ENCODE measurements around the gene SLC26A1. TPM values are rescaled to one million over a fixed set of nuclear protein-coding genes. Genes with fewer than 3 reads are reported as not detected.

The SLC26A1 gene
- total RNA-seq, 1 experiment from 2014 or later: 1.3 TPM

GRCh38 chr4:966266-967112 lies 26.7 kb downstream of the SLC26A1 start:
- BruUV-seq (replicated peaks): no TSS peak
- H3K4me3 ChIP-seq: no peak overlapping the region
- CTCF ChIA-PET: interaction anchor here (0.6 kb wide), 1 partner anchor 10 kb away, joined by 17 read pairs; no protein-coding TSS in a partner anchor

GRCh38 chr4:965766-966134 lies 27.5 kb downstream of the SLC26A1 start:
- Histone ChIP-seq H3K79me2 (ENCODE audit: low read depth) (no peaks in the 10 kb centered on the region), H3K36me3 (ENCODE audit: low read depth) (no peaks in the 10 kb centered on the region), H2AFZ (no peak overlapping the region), H4K20me1 (ENCODE audit: insufficient read depth) (peaks cover 5% of the 10 kb centered on the region; the same call in 1 of the 2 replicates), H3K4me1 (replicated peaks; ENCODE audit: insufficient read depth) (no peaks in the 10 kb centered on the region), H3K4me2 (no peak overlapping the region), H3F3A (ENCODE audit: insufficient read depth, low read depth) (peaks cover 3% of the 10 kb centered on the region; the same call in 1 of the 2 replicates), H3K27ac (no peak overlapping the region), H3K4me3 (no peak overlapping the region), H3K27me3 (ENCODE audit: insufficient read depth, low read depth) (no peaks in the 10 kb centered on the region), H3K9me2 (ENCODE audit: insufficient read depth) (no peaks in the 10 kb centered on the region), H3K9me3 (ENCODE audit: insufficient read depth, low read depth) (no peaks in the 10 kb centered on the region)
- ChIA-PET CTCF (no interaction called here), POLR2A (ENCODE audit: unreplicated experiment) (no interaction called here)
- TF ChIP-seq EZH2 (IDR thresholded peaks at IDR 0.05; ENCODE audit: low read depth) (no peak), CTCF (conservative IDR thresholded peaks at IDR 0.05) (no peak)
- intact Hi-C loops (cut with micrococcal nuclease; ENCODE audit: unreplicated experiment): no loop called here
- BruUV-seq (replicated peaks): no TSS peak
- no peak for DNase-seq

More at GRCh38 chr4:966266-967112, 26.7 kb downstream of the SLC26A1 start:
- Histone ChIP-seq H3K36me3 (ENCODE audit: low read depth) (no peaks in the 10 kb centered on the region), H3K27ac (no peak overlapping the region), H3K27me3 (ENCODE audit: insufficient read depth, low read depth) (no peaks in the 10 kb centered on the region), H4K20me1 (ENCODE audit: insufficient read depth) (peaks cover 12% of the 10 kb centered on the region; the same call in 1 of the 2 replicates), H3K4me2 (no peak overlapping the region), H3K9me2 (ENCODE audit: insufficient read depth) (no peaks in the 10 kb centered on the region), H3K9me3 (ENCODE audit: insufficient read depth, low read depth) (no peaks in the 10 kb centered on the region), H3K79me2 (ENCODE audit: low read depth) (no peaks in the 10 kb centered on the region), H3F3A (ENCODE audit: insufficient read depth, low read depth) (peaks cover 4% of the 10 kb centered on the region; the same call in 1 of the 2 replicates), H3K4me1 (replicated peaks; ENCODE audit: insufficient read depth) (peaks cover 3% of the 10 kb centered on the region; the same call in 1 of the 2 replicates), H2AFZ (no peak overlapping the region)
- TF ChIP-seq EZH2 (IDR thresholded peaks at IDR 0.05; ENCODE audit: low read depth): no peak
- DNase-seq: no peak
- POLR2A ChIA-PET (ENCODE audit: unreplicated experiment): no interaction called here
- intact Hi-C loops (cut with micrococcal nuclease; ENCODE audit: unreplicated experiment): no loop called here

- no peaks in the 10 kb centered on the region for H4K20me1 ChIP-seq (ENCODE audit: insufficient read depth)
- no peak for DNase-seq
- no peaks in the 10 kb centered on the region for H3F3A ChIP-seq (ENCODE audit: insufficient read depth, low read depth)
- H3K4me1 ChIP-seq (replicated peaks; ENCODE audit: insufficient read depth): no peaks in the 10 kb centered on the region
- intact Hi-C loops (cut with micrococcal nuclease; ENCODE audit: unreplicated experiment): no loop called here
- H3K4me3 ChIP-seq: no peak overlapping the region
- TF ChIP-seq EZH2 (IDR thresholded peaks at IDR 0.05; ENCODE audit: low read depth) (no peak), CTCF (conservative IDR thresholded peaks at IDR 0.05) (no peak)
- H3K27ac ChIP-seq: no peak overlapping the region
- H3K36me3 ChIP-seq (ENCODE audit: low read depth): no peaks in the 10 kb centered on the region
- H3K79me2 ChIP-seq (ENCODE audit: low read depth): no peaks in the 10 kb centered on the region
- no peaks in the 10 kb centered on the region for H3K27me3 ChIP-seq (ENCODE audit: insufficient read depth, low read depth)
- no TSS peak for BruUV-seq (replicated peaks)
- POLR2A ChIA-PET (ENCODE audit: unreplicated experiment): no interaction called here
- no peaks in the 10 kb centered on the region for H3K9me2 ChIP-seq (ENCODE audit: insufficient read depth)
- no peak overlapping the region for H3K4me2 ChIP-seq
- no peaks in the 10 kb centered on the region for H3K9me3 ChIP-seq (ENCODE audit: insufficient read depth, low read depth)
- CTCF ChIA-PET: no interaction called here
- H2AFZ ChIP-seq: no peak overlapping the region
These were observed 28.0 kb downstream of the SLC26A1 start for GRCh38 chr4:965048-965765.
